Activated naive CD4-positive, alpha-beta T cell treated with anti-CD3 and anti-CD28 coated beads, Interleukin-2, amount 10 ng/mL, durations not matched to agents 7 days and 5 days (primary cell): ENCODE measurements around the gene TSC1.
A peak's percentile ranks its signal among the peaks of the same experiment; 100 is the strongest.
"Not testable (repeated sequence)": the region's sequence is repeated elsewhere in the genome, so short reads cannot be mapped to it uniquely, and the experiment has no call there.

Experiments
- CTCF ChIA-PET: fragments of 350-600 bp; sonication (Branson Sonifier 250); formaldehyde crosslinking; loops from one replicate; lab custom pipeline; 2021; ENCODE audit warnings: antibody characterized with exemption; lab: Charles Lee
- DNase-seq: peaks from one replicate; pipeline ENCODE4 v3.0.0-alpha.2; 2020
- H3K27ac Mint-ChIP-seq: one replicate; pipeline ENCODE4 v1.8.0; 2021; ENCODE audit warnings: mild to moderate bottlenecking, moderate library complexity, mixed read lengths
- H3K27me3 Mint-ChIP-seq: one replicate; pipeline ENCODE4 v1.8.0; 2021; ENCODE audit warnings: mild to moderate bottlenecking, mixed read lengths
- H3K36me3 Mint-ChIP-seq: one replicate; pipeline ENCODE4 v1.8.0; 2021; ENCODE audit warnings: mixed read lengths
- H3K4me1 Mint-ChIP-seq: one replicate; pipeline ENCODE4 v1.8.0; 2021; ENCODE audit warnings: mixed read lengths
- H3K4me3 Mint-ChIP-seq: one replicate; pipeline ENCODE4 v1.8.0; 2021; ENCODE audit warnings: mild to moderate bottlenecking, moderate library complexity, mixed read lengths
- H3K9me3 Mint-ChIP-seq: one replicate; pipeline ENCODE4 v1.8.0; 2021; ENCODE audit warnings: mixed read lengths

The TSC1 gene

DNA sequence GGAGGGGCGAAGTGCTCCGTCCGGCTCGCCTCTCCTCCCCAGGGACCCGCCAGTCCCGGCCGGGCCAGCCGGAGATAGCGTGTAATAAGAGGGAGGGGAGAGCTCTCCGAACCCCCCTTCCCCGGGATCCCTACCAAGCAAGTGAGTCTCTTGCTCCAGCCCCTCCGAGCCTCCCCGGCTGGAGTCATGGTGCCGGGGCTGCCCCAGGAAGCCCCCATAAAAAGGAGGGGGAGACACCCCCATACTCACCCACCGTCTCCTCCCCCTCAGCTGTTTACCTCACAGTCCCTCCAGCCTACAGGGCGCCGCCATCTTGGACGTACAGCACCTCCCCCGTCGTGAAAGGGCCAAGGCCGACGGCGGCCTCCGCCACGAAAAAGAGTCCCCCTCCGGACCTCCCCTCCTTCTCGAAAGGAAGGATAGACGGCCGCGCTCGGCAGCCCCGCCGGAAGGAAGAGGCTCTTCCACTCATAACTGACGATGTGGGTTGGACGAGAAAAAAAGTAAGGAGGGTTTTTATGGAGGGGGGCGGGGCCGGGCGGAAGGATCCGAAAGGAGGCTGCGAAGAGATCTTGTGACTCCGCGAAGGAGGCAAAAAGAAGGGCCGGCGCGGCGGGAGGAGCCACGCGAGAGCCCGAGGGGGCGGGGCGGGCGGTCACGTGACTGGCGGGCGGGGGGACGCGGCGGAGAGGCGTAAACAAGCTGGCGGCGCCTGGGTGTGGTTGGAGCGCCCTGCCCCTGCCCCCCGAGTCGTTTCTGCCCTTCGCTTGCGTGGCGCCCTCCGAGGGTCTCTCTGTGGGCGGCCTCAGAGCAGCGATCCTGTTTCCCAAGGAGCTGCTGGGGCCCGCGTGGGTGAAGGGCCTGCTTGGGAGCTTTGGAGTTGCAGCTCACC, at the start of gene TSC1:
Gene TSC1 (minus strand): TSS at position 323 of the 892 bp plus-strand sequence. CDS start 15,744 bp downstream, outside the sequence.
- CTCF ChIA-PET, result interaction anchor here (1.3 to 1.5 kb wide), 3 partner anchors 9 to 43 kb away, joined by 4 to 6 read pairs (median 4); no protein-coding TSS in a partner anchor
- Mint-ChIP-seq H3K27me3 (peaks cover 14% of the 10 kb centered on the region), H3K36me3 (no peaks in the 10 kb centered on the region)

GRCh38 chr9:132993511-132993939, 49.1 kb upstream of the TSC1 start:
- no peak overlapping the region for H3K4me3 Mint-ChIP-seq
- H3K36me3 Mint-ChIP-seq, result no peaks in the 10 kb centered on the region
- no peak overlapping the region for H3K27ac Mint-ChIP-seq
- CTCF ChIA-PET, result no interaction called here
- H3K27me3 Mint-ChIP-seq, result peaks cover 58% of the 10 kb centered on the region
- DNase-seq, result no peak
- peaks cover 8% of the 10 kb centered on the region for H3K4me1 Mint-ChIP-seq
- peaks cover 6% of the 10 kb centered on the region for H3K9me3 Mint-ChIP-seq

More for the DNA sequence above, at the start of gene TSC1:
- Mint-ChIP-seq H3K27ac (peak within 1 kb of the TSS; percentile 100), H3K9me3 (no peaks in the 10 kb centered on the region), H3K4me3 (peak within 1 kb of the TSS; percentile 83), H3K4me1 (peaks cover 32% of the 10 kb centered on the region)
- DNase-seq, result peak; percentile 98

GRCh38 chr9:132991351-132992300, 47.2 kb upstream of the TSC1 start:
- Mint-ChIP-seq H3K9me3 (peaks cover 6% of the 10 kb centered on the region), H3K4me1 (peaks cover 8% of the 10 kb centered on the region), H3K36me3 (no peaks in the 10 kb centered on the region), H3K4me3 (no peak overlapping the region), H3K27ac (no peak overlapping the region), H3K27me3 (peaks cover 69% of the 10 kb centered on the region)
- CTCF ChIA-PET, result interaction anchor here (0.7 kb wide), 1 partner anchor 13 kb away, joined by 3 read pairs; the partner anchor contains the start of gene GFI1B
- DNase-seq, result no peak

DNA sequence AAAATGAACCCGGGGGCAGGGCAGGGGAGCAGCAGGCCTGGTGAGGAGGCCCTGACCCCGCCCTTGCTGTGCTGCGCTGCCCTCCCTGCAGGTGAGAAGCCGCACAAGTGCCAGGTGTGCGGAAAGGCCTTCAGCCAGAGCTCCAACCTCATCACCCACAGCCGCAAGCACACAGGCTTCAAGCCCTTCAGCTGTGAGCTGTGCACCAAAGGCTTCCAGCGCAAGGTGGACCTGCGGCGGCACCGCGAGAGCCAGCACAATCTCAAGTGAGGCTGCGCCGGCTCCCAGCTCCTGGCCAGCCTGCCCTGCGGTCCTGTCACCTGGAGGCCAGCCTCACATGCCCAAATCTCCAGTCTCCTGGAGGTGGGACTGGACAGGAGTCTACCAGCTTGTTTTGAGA, 46.4 kb upstream of the TSC1 start:
- H3K27me3 Mint-ChIP-seq, result peaks cover 71% of the 10 kb centered on the region
- H3K36me3 Mint-ChIP-seq, result no peaks in the 10 kb centered on the region
- peaks cover 8% of the 10 kb centered on the region for H3K4me1 Mint-ChIP-seq
- H3K27ac Mint-ChIP-seq, result no peak overlapping the region
- peaks cover 6% of the 10 kb centered on the region for H3K9me3 Mint-ChIP-seq
- H3K4me3 Mint-ChIP-seq, result no peak overlapping the region
- DNase-seq, result no peak
- CTCF ChIA-PET, result no interaction called here

DNA sequence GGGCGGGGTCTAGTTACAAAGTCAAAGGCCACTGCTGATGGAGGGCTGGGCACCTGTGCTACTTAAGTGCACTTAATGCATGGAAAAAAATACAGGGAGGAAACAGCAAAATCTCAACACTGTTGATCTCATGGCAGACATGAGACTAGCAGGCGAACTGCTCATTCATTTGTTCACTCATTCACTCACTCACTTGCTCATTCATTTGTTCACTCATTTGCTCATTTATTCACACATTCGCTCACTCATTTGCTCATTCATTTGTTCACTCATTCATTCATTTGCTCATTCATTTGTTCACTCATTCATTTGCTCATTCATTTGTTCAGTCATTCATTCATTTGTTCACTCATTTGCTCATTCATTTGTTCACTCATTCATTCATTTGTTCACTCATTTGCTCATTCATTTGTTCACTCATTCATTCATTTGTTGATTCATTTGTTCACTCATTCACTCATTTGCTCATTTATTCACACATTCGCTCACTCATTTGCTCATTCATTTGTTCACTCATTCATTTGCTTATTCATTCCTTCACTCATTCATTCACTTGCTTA, 45.7 kb upstream of the TSC1 start:
- CTCF ChIA-PET, H3K4me3 Mint-ChIP-seq, DNase-seq, H3K4me1 Mint-ChIP-seq, H3K9me3 Mint-ChIP-seq, H3K27ac Mint-ChIP-seq, H3K36me3 Mint-ChIP-seq: not testable (repeated sequence)
- peaks cover 73% of the 10 kb centered on the region for H3K27me3 Mint-ChIP-seq

GRCh38 chr9:132989414-132989996, 45.1 kb upstream of the TSC1 start:
- no peak overlapping the region for H3K4me3 Mint-ChIP-seq
- H3K4me1 Mint-ChIP-seq, result peaks cover 6% of the 10 kb centered on the region
- peaks cover 73% of the 10 kb centered on the region for H3K27me3 Mint-ChIP-seq
- CTCF ChIA-PET, result interaction anchor here (1.1 kb wide), 1 partner anchor 33 kb away, joined by 3 read pairs; no protein-coding TSS in a partner anchor
- H3K27ac Mint-ChIP-seq, result no peak overlapping the region
- DNase-seq, result no peak
- H3K9me3 Mint-ChIP-seq, result peaks cover 6% of the 10 kb centered on the region
- no peaks in the 10 kb centered on the region for H3K36me3 Mint-ChIP-seq

- Mint-ChIP-seq H3K27me3 (peaks cover 73% of the 10 kb centered on the region), H3K36me3 (no peaks in the 10 kb centered on the region), H3K4me1 (peaks cover 3% of the 10 kb centered on the region), H3K27ac (no peak overlapping the region), H3K4me3 (no peak overlapping the region), H3K9me3 (peaks cover 6% of the 10 kb centered on the region)
- DNase-seq, result no peak
- CTCF ChIA-PET, result interaction anchor here (1.0 to 1.1 kb wide), 2 partner anchors 11 to 33 kb away, joined by 3 read pairs; partner anchors contain the start of gene GFI1B
Observed at GRCh38 chr9:132989014-132989310, 44.5 kb upstream of the TSC1 start.

GRCh38 chr9:132988244-132989013, 44.0 kb upstream of the TSC1 start:
- H3K9me3 Mint-ChIP-seq, result peaks cover 6% of the 10 kb centered on the region
- H3K27me3 Mint-ChIP-seq, result peaks cover 73% of the 10 kb centered on the region
- DNase-seq, result no peak
- no peak overlapping the region for H3K27ac Mint-ChIP-seq
- CTCF ChIA-PET, result interaction anchor here (1.0 to 1.1 kb wide), 2 partner anchors 10 to 34 kb away, joined by 3 read pairs; partner anchors contain the start of gene GFI1B
- H3K4me1 Mint-ChIP-seq, result peaks cover 3% of the 10 kb centered on the region
- no peak overlapping the region for H3K4me3 Mint-ChIP-seq
- no peaks in the 10 kb centered on the region for H3K36me3 Mint-ChIP-seq

DNA sequence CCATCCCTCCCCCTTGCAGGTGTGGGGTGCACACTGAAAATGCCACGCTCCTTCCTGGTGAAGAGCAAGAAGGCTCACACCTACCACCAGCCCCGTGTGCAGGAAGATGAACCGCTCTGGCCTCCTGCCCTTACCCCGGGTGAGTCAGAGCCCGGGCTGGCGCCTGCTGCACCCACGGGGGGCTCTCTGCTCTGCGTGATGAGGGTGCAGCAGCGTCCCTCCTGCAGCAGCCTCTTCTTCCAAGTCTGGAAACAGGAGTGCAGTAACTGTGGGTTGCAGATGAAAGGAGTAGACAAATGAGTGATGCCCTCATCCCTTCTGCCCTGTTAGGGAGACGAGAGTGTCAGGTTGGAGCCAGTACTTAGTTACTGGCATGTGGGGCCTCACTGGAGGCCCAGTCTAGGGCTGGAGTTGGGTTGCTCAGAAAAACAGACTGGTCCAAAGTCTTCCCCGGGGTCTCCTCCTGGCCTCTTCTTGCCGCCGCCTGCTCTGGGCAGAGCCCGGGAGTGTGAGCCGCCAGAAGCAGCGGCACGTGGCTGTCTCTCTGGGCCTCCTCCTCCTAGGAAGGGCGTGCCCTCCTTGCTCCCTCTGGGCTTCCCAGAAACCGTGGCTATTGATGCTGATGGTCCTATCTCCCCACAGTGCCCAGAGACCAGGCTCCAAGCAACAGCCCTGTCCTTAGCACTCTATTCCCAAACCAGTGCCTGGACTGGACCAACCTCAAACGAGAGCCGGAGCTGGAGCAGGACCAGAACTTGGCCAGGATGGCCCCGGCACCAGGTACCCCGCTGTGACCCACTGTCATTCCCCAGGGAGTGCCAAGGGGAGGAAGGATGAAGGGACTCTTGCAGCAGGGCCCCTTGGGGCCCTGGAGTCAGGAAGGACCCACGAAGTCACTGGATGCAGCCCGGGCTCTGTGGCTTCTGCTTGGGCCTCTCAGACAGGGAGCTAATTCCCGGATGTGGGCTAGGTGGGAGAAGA, 42.5 kb upstream of the TSC1 start:
- H3K36me3 Mint-ChIP-seq, result no peaks in the 10 kb centered on the region
- peak overlapping the region; percentile 42 for H3K27ac Mint-ChIP-seq
- H3K4me1 Mint-ChIP-seq, result no peaks in the 10 kb centered on the region
- H3K27me3 Mint-ChIP-seq, result peaks cover 75% of the 10 kb centered on the region
- no peak for DNase-seq
- peaks cover 6% of the 10 kb centered on the region for H3K9me3 Mint-ChIP-seq
- CTCF ChIA-PET, result no interaction called here
- H3K4me3 Mint-ChIP-seq, result no peak overlapping the region

DNA sequence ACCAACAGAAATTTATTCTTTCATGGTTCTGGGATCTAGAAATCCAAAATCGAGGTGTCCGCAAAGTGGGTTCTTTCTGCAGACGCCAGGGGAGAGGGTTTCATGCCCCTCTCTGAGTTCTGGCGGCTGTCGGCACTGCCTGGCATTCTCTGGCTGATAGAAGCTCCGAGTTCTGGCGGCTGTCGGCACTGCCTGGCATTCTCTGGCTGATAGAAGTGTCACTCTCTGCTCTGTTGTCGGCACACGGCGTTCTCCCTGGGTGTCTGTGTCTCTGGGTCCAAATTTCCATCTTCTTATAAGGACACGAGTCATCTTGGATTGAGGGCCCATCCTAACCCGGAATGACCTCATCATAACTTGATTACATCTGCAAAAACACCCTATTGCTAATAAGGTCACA, 41.7 kb upstream of the TSC1 start:
- H3K9me3 Mint-ChIP-seq, result peaks cover 6% of the 10 kb centered on the region
- no peaks in the 10 kb centered on the region for H3K36me3 Mint-ChIP-seq
- H3K27ac Mint-ChIP-seq, result no peak overlapping the region
- CTCF ChIA-PET, result no interaction called here
- H3K4me1 Mint-ChIP-seq, result no peaks in the 10 kb centered on the region
- no peak for DNase-seq
- no peak overlapping the region for H3K4me3 Mint-ChIP-seq
- peaks cover 75% of the 10 kb centered on the region for H3K27me3 Mint-ChIP-seq

DNA sequence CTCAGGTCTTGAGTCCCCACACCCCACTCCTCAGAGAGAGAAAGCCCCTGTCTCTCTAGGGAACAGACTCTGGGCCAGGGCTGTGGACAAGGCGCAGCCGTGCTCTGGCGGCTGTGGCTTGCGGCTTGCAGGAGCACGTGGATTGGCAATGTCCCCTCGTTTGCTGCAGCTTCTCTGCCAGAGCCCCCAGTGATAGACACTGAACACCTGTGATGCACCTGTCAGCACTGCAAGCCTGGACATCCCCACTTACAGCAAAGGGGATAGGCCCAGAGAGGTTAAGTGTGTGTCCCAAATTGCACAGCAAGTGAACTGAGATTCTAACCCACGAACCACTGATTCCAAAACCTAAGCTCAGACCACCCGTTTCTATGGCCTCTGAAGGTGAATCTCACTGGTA, 41.1 kb upstream of the TSC1 start:
- H3K27me3 Mint-ChIP-seq, result peaks cover 75% of the 10 kb centered on the region
- no peak overlapping the region for H3K27ac Mint-ChIP-seq
- CTCF ChIA-PET, result no interaction called here
- no peak for DNase-seq
- H3K9me3 Mint-ChIP-seq, result peaks cover 6% of the 10 kb centered on the region
- no peaks in the 10 kb centered on the region for H3K4me1 Mint-ChIP-seq
- H3K36me3 Mint-ChIP-seq, result no peaks in the 10 kb centered on the region
- no peak overlapping the region for H3K4me3 Mint-ChIP-seq

GRCh38 chr9:132985071-132985350, 40.6 kb upstream of the TSC1 start:
- Mint-ChIP-seq H3K27ac (no peak overlapping the region), H3K4me1 (no peaks in the 10 kb centered on the region), H3K4me3 (no peak overlapping the region), H3K9me3 (peaks cover 2% of the 10 kb centered on the region), H3K27me3 (peaks cover 78% of the 10 kb centered on the region), H3K36me3 (no peaks in the 10 kb centered on the region)
- no peak for DNase-seq
- CTCF ChIA-PET, result no interaction called here
